Lower leg skin (tissue), 4 donors: ENCODE results near the gene DROSHA. TPM values are rescaled to one million over a fixed set of nuclear protein-coding genes. Genes with fewer than 3 reads are reported as not detected.

Source experiments
- DNase-seq, 2 donors: peaks; one replicate each; pipeline ENCODE4 v3.0.0-alpha.2; 2019; ENCODE audit warnings: low spot score in 2 of 2
- H3K4me3 ChIP-seq: fragments of 200-600 bp; sonication (generic); 2 replicates; pipeline ENCODE4 v1.5.1; 2017; ENCODE audit warnings: mild to moderate bottlenecking, low read depth; ENCODE audit not compliant: poor library complexity, severe bottlenecking
- POLR2A ChIP-seq, 2 donors: fragments of 450-650 bp; IDR thresholded peaks; one replicate each; pipeline ENCODE4 v1.6.1; 2016 to 2017; ENCODE audit warnings: antibody characterized with exemption in 2 of 2, mild to moderate bottlenecking in 1 of 2, moderate library complexity in 1 of 2
- WGBS, 2 donors: methylation state at CpG; one replicate each; pipeline ENCODE4 v1.1.5; 2018; 5-methylcytosine and 5-hydroxymethylcytosine counted together
- intact Hi-C: fragments of 100-400 bp; cut with DNase I; formaldehyde crosslinking; loops from one replicate; pipeline ENCODE4 v1.15.0; 2023; ENCODE audit warnings: low total_unique reads
- total RNA-seq, 4 donors: library from RNA; depleted of rRNA; stranded (reverse); fragments of >200 nt; gene quantifications; one replicate each; pipeline ENCODE4 v1.1.0, GENCODE V29; 2016
- TF ChIP-seq, protein P1 (sequence below), 3 donors: fragments of 450-650 bp; IDR thresholded peaks; one replicate each; pipeline ENCODE4 v1.5.1; 2016; ENCODE audit warnings: antibody characterized with exemption in 3 of 3, mild to moderate bottlenecking in 3 of 3, moderate library complexity in 2 of 3

Gene DROSHA, protein sequence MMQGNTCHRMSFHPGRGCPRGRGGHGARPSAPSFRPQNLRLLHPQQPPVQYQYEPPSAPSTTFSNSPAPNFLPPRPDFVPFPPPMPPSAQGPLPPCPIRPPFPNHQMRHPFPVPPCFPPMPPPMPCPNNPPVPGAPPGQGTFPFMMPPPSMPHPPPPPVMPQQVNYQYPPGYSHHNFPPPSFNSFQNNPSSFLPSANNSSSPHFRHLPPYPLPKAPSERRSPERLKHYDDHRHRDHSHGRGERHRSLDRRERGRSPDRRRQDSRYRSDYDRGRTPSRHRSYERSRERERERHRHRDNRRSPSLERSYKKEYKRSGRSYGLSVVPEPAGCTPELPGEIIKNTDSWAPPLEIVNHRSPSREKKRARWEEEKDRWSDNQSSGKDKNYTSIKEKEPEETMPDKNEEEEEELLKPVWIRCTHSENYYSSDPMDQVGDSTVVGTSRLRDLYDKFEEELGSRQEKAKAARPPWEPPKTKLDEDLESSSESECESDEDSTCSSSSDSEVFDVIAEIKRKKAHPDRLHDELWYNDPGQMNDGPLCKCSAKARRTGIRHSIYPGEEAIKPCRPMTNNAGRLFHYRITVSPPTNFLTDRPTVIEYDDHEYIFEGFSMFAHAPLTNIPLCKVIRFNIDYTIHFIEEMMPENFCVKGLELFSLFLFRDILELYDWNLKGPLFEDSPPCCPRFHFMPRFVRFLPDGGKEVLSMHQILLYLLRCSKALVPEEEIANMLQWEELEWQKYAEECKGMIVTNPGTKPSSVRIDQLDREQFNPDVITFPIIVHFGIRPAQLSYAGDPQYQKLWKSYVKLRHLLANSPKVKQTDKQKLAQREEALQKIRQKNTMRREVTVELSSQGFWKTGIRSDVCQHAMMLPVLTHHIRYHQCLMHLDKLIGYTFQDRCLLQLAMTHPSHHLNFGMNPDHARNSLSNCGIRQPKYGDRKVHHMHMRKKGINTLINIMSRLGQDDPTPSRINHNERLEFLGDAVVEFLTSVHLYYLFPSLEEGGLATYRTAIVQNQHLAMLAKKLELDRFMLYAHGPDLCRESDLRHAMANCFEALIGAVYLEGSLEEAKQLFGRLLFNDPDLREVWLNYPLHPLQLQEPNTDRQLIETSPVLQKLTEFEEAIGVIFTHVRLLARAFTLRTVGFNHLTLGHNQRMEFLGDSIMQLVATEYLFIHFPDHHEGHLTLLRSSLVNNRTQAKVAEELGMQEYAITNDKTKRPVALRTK (N-terminal part only)
- 10 to 100 TPM; 21.7 to 59.2 (median 37.3) TPM for total RNA-seq

DNA sequence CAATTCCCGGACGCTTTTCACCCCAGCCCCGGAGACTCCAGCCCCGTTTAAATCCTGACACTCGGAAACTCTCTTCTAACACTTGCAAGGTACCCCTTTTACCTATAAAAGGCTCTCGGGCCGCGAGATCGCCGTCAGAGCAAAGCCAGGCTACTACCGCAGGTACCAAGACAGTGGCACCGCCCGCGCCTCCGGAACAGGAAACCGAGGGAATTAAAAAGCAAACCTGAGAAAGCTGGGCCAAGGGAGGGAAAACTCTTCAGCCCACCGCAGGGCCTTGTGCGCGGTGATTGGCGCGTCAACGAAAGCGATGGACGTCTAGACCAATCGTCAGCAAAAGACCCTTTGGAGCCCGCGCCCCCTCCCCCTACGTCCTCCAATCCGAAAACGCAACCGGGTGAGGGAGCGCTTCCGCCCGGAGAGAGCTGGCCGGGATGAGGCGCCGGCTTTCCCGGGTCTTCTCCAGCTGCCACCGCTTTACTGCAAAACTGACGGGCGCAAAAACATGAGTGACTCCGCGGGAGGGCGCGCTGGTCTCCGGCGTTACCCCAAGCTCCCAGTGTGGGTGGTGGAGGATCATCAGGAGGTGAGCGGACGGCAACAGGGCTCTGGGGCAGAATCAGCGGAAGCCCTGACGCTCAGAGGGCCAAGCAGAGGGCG is at the start of gene DROSHA, which contains the start of gene C5orf22:
DROSHA (minus strand) TSS at position 206 of the 660 bp plus-strand sequence. CDS start 3,034 bp downstream, outside the sequence.
C5orf22 (plus strand) TSS at position 414 of the 660 bp plus-strand sequence; CDS start at position 506, 92 bp downstream.
- intact Hi-C loops = no loop called here

DNA sequence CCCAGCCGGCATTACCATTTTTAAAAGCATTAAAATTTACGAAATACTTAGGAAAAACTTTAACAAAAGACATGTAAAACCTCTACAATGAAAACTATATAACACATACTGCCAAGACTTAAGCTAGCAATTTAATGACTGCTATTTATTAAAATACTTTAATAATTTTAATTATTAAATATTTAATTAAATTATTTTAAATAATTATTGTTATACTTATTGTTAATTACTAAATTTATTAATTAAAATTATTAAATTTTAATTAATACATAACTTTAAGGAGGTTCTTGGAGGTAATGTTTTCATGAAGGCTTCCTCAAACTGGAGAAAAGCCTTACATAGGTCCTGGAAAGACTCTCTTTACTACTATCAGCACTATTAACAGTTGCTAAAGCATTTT is 47.7 kb upstream of the DROSHA start:
- TF ChIP-seq, protein P1, sequence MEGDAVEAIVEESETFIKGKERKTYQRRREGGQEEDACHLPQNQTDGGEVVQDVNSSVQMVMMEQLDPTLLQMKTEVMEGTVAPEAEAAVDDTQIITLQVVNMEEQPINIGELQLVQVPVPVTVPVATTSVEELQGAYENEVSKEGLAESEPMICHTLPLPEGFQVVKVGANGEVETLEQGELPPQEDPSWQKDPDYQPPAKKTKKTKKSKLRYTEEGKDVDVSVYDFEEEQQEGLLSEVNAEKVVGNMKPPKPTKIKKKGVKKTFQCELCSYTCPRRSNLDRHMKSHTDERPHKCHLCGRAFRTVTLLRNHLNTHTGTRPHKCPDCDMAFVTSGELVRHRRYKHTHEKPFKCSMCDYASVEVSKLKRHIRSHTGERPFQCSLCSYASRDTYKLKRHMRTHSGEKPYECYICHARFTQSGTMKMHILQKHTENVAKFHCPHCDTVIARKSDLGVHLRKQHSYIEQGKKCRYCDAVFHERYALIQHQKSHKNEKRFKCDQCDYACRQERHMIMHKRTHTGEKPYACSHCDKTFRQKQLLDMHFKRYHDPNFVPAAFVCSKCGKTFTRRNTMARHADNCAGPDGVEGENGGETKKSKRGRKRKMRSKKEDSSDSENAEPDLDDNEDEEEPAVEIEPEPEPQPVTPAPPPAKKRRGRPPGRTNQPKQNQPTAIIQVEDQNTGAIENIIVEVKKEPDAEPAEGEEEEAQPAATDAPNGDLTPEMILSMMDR (IDR thresholded peaks at IDR 0.05) = no peak
- TF ChIP-seq POLR2A (IDR thresholded peaks at IDR 0.05) = no peak
- intact Hi-C loops = no loop called here
- 92 to 95% methylated on average over 2 of the region's 2 CpGs for WGBS, 2 donors
- no peak overlapping the region for H3K4me3 ChIP-seq
- no peak for DNase-seq

More for the DNA sequence above, at the start of gene DROSHA, which contains the start of gene C5orf22:
- TF ChIP-seq POLR2A (IDR thresholded peaks at IDR 0.05) = no peak
- TF ChIP-seq, protein P1 (IDR thresholded peaks at IDR 0.05) = no peak
- peak within 1 kb of the TSS; percentile 76 for H3K4me3 ChIP-seq
- 0% methylated on average over 50 to 52 of the region's 52 CpGs for WGBS, 2 donors
- DNase-seq = peak; percentile 93 to 98

DNA sequence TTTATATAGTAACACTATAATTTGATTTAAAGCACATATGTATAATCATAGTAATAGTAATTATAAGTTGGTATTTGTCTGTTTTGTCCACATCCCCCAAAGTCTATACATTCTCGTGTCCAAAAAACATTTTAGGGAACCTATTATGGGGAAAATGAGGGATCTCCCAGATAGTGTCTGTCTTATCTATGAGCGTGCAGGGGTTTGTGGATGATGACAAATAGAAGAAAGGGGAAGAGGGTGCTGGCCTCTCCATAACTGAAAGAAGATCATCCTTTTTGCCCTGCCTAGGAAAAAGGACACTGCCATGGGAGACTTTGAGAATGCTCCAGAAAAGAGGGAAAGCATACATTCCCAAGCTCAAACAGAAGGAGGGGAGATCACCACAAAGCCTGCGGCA is 45.5 kb upstream of the DROSHA start:
- no peak overlapping the region for H3K4me3 ChIP-seq
- WGBS, 2 donors = 74 to 85% methylated on average over 3 of the region's 3 CpGs
- no peak for DNase-seq
- TF ChIP-seq, protein P1 (IDR thresholded peaks at IDR 0.05) = no peak
- TF ChIP-seq POLR2A (IDR thresholded peaks at IDR 0.05) = no peak
- intact Hi-C loops = no loop called here

DNA sequence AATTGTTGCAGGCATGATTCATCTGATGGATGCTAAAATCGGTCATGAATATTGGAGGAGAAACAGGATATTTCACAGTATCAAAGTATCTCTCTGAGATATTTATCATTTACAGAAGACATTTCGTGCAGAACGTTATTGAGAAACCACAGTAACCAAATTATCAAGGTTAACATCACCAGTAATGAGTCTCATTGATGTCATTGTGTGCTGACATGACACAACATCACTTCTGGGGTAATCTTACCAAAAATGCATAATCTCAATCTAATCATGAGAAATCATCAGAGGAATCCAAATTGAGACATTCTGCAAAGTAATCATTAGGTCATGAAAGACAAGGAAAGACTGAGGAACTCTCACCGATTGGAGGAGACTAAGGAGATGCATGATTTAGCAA is 42.9 kb upstream of the DROSHA start:
- H3K4me3 ChIP-seq = no peak overlapping the region
- WGBS, 2 donors = 66 to 68% methylated on average over 4 of the region's 4 CpGs
- no peak for TF ChIP-seq POLR2A (IDR thresholded peaks at IDR 0.05)
- TF ChIP-seq, protein P1 (IDR thresholded peaks at IDR 0.05) = no peak
- intact Hi-C loops = no loop called here
- no peak for DNase-seq
